Body of pancreas (tissue), 4 donors: Measurements from ENCODE around the gene CLHC1. TPM values are rescaled to one million over a fixed set of nuclear protein-coding genes. Genes with fewer than 3 reads are reported as not detected.

ENCODE experiments used
- ATAC-seq: fragments of 150-250 bp; one replicate; pipeline ENCODE4 v1.9.1; 2016
- DNase-seq, 4 donors: peaks; one replicate each; pipeline ENCODE4 v3.0.0-alpha.2; 2019
- H3K27ac ChIP-seq, 4 donors: fragments of 200-600 bp; sonication (generic); 1 replicate in 3 of 4; 2 replicates in 1 of 4; pipeline versions ENCODE4 v1.5.1 to v1.6.1; 2016 to 2019; ENCODE audit warnings: mild to moderate bottlenecking in 1 of 4, mixed read lengths in 1 of 4, moderate library complexity in 1 of 4
- H3K27me3 ChIP-seq, 2 donors: fragments of 200-600 bp; sonication (generic); one replicate each; pipeline ENCODE4 v1.6.0; 2016; ENCODE audit warnings: mild to moderate bottlenecking in 1 of 2
- H3K36me3 ChIP-seq, 2 donors: fragments of 200-600 bp; sonication (generic); replicated peaks in 1 of 2; 2 replicates each; pipeline ENCODE4 v1.5.1; 2016; ENCODE audit warnings: low read depth in 2 of 2; ENCODE audit not compliant: insufficient read depth in 1 of 2
- H3K4me1 ChIP-seq: fragments of 200-600 bp; sonication (generic); one replicate; pipeline ENCODE4 v1.6.0; 2016
- H3K4me3 ChIP-seq, 2 donors: fragments of 200-600 bp; sonication (generic); 1 replicate in 1 of 2; 2 replicates in 1 of 2; pipeline ENCODE4 v1.5.1; 2016 to 2019
- H3K9me3 ChIP-seq, 3 donors: fragments of 200-600 bp; sonication (generic); 1 replicate in 2 of 3; 2 replicates in 1 of 3; pipeline ENCODE4 v1.5.1; 2016
- CTCF ChIP-seq, 7 experiments: fragments of 450-650 bp in 4 of 7; fragments of 200-600 bp in 3 of 7; sonication (generic) in 3 of 7; IDR thresholded peaks; one replicate each; pipeline ENCODE4 v1.5.1; 2016 to 2019; ENCODE audit warnings: antibody characterized with exemption in 7 of 7
- POLR2A ChIP-seq, 3 donors: fragments of 450-650 bp; IDR thresholded peaks; one replicate each; pipeline ENCODE4 v1.6.1; 2016; ENCODE audit warnings: antibody characterized with exemption in 3 of 3, mild to moderate bottlenecking in 2 of 3
- WGBS, 2 donors: methylation state at CpG; one replicate each; pipeline ENCODE4 v1.1.5; 2017; 5-methylcytosine and 5-hydroxymethylcytosine counted together
- intact Hi-C: fragments of 100-400 bp; cut with DNase I; formaldehyde crosslinking; loops from one replicate; pipeline ENCODE4 v1.15.1; 2023
- total RNA-seq, 2 donors: library from RNA; depleted of rRNA; stranded (reverse); fragments of >200 nt; gene quantifications; one replicate each; pipeline ENCODE4 v1.1.0, GENCODE V29; 2016

Gene CLHC1
- total RNA-seq, 2 donors from 2014 or later, result 3.3 to 19.7 TPM

- peaks cover 15% of the 10 kb centered on the region for H3K4me1 ChIP-seq
- no peak overlapping the region for H3K4me3 ChIP-seq
- 91 to 93% methylated on average over 2 of the region's 2 CpGs for WGBS, 2 donors
- H3K9me3 ChIP-seq, result no peaks in the 10 kb centered on the region
- no peak overlapping the region for H3K27ac ChIP-seq
- TF ChIP-seq POLR2A (IDR thresholded peaks at IDR 0.05) (no peak), CTCF (IDR thresholded peaks at IDR 0.05) (no peak)
- no peak for DNase-seq
- H3K27me3 ChIP-seq, result no peaks in the 10 kb centered on the region
- H3K36me3 ChIP-seq, result no peaks in the 10 kb centered on the region
- ATAC-seq, result no peak
- intact Hi-C loops, result no loop called here
Measured at GRCh38 chr2:55142518-55142917, 89.6 kb downstream of the CLHC1 start.

- intact Hi-C loops, result no loop called here
Measured at GRCh38 chr2:55141572-55142413, 90.3 kb downstream of the CLHC1 start.

DNA sequence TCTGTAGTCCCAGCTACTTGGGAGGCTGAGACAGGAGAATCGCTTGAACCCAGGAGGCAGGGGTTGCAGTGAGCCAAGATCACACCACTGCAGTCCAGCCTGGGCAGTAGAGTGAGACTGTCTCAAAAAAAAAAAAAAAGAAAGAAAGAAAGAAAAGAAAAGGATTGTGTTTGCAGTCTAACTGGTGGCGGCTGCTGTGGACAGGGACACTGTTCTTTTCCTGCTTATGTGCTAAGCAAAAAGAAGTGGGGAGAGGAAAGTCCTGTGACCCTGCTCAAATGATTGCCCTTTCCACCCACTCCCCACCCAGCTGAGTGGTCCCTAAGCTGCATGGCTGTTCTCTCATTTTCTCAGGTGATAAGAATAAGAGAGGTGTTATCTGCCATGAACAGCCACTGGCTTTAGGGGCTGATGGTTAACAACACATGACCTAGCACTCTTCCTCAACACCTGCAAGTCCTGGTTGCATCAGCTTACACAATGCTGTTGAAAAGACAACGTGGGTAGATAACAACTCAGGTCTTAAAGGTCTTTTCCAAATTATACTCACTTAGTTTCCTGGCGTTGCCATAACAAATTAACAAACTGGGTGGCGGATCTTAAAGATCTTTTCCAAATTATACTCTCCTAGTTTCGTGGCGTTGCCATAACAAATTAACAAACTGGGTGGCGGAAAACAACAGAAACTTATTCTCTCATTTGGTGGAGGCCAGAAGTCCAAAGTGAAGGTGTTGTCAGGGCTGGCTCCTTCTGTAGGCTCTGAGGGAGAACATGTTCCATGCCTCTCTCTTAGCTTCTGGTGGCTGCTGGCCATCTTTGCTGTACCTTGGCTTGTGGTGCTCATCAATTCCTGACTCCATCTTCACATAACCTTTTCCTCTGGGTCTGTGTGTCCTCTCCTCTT lies 91.5 kb downstream of the CLHC1 start:
- intact Hi-C loops, result no loop called here
- H3K27ac ChIP-seq, result peak overlapping the region in 1 of 4 donors; percentile 21
- no peak for ATAC-seq
- DNase-seq, result no peak
- no peaks in the 10 kb centered on the region for H3K36me3 ChIP-seq
- WGBS, 2 donors, result 85 to 86% methylated on average over 8 of the region's 8 CpGs
- TF ChIP-seq POLR2A (IDR thresholded peaks at IDR 0.05), result no peak
- TF ChIP-seq CTCF (IDR thresholded peaks at IDR 0.05), result no peak
- H3K4me3 ChIP-seq, result no peak overlapping the region
- peaks cover 22% of the 10 kb centered on the region for H3K4me1 ChIP-seq
- H3K9me3 ChIP-seq, result no peaks in the 10 kb centered on the region
- H3K27me3 ChIP-seq, result no peaks in the 10 kb centered on the region

More at GRCh38 chr2:55141572-55142413, 90.3 kb downstream of the CLHC1 start:
- no peaks in the 10 kb centered on the region for H3K9me3 ChIP-seq
- ATAC-seq (peak; percentile 80), DNase-seq (peak in 3 of 4 donors; percentile 49 to 60 (median 55))
- TF ChIP-seq CTCF (IDR thresholded peaks at IDR 0.05) (no peak), POLR2A (IDR thresholded peaks at IDR 0.05) (no peak)
- H3K4me1 ChIP-seq, result peaks cover 15% of the 10 kb centered on the region
- no peaks in the 10 kb centered on the region for H3K36me3 ChIP-seq
- H3K27me3 ChIP-seq, result no peaks in the 10 kb centered on the region
- H3K4me3 ChIP-seq, result no peak overlapping the region
- peak overlapping the region in 2 of 4 donors; percentile 21 to 60 for H3K27ac ChIP-seq
- WGBS, 2 donors, result 72 to 74% methylated on average over 9 of the region's 9 CpGs

DNA sequence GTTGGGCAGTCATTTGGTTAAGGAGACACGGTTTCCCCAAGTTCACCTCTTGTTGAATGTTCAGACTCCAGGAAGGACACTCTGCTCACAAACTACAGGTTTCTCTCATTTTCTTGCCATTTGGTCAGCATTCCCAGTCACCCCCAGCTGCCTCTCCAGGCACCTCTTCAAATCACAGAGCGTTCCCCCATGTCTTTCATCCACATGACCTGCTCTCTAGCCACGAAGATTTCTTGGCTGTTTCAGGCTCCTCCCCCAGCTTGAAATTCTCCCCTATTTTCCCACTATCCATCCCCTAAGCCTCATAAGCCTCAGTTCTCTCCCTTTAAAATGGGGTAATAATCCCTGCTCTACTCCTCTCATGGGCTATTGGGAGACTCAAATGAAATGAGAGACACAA lies 92.8 kb downstream of the CLHC1 start:
- peaks cover 22% of the 10 kb centered on the region for H3K4me1 ChIP-seq
- no peaks in the 10 kb centered on the region for H3K9me3 ChIP-seq
- no peak for ATAC-seq
- no peaks in the 10 kb centered on the region for H3K36me3 ChIP-seq
- TF ChIP-seq POLR2A (IDR thresholded peaks at IDR 0.05), result no peak
- TF ChIP-seq CTCF (IDR thresholded peaks at IDR 0.05), result no peak
- no peaks in the 10 kb centered on the region for H3K27me3 ChIP-seq
- DNase-seq, result no peak
- intact Hi-C loops, result no loop called here
- 75 to 79% methylated on average over 3 of the region's 3 CpGs for WGBS, 2 donors
- H3K4me3 ChIP-seq, result no peak overlapping the region
- no peak overlapping the region for H3K27ac ChIP-seq
